Measurements from ENCODE around the gene GRPEL1.
"Not testable (repeated sequence)": the region's sequence is repeated elsewhere in the genome, so short reads cannot be mapped to it uniquely, and the experiment has no call there.

The GRPEL1 gene

GRCh38 chr4:7067452-7068278 lies at the start of gene GRPEL1:
TSS of gene GRPEL1 (minus strand) at chr4:7068064. CDS start at chr4:7068032, 32 bp downstream.
- peak in 1 of 2 donors; percentile 100 for DNase-seq (ENCODE audit: extremely low read depth in 1 of 2, low read depth in 1 of 2)

- DNase-seq (ENCODE audit: extremely low read depth in 1 of 2, low read depth in 1 of 2): no peak
Observed at GRCh38 chr4:7116705-7117104, 48.8 kb upstream of the GRPEL1 start.

GRCh38 chr4:7115557-7116340 lies 47.9 kb upstream of the GRPEL1 start:
- no peak for DNase-seq (ENCODE audit: extremely low read depth in 1 of 2, low read depth in 1 of 2)

- DNase-seq (ENCODE audit: extremely low read depth in 1 of 2, low read depth in 1 of 2): no peak
Observed at GRCh38 chr4:7112656-7113055, 44.8 kb upstream of the GRPEL1 start.

- DNase-seq (ENCODE audit: extremely low read depth in 1 of 2, low read depth in 1 of 2): no peak
Observed at GRCh38 chr4:7111441-7111840, 43.6 kb upstream of the GRPEL1 start.

- no peak for DNase-seq (ENCODE audit: extremely low read depth in 1 of 2, low read depth in 1 of 2)
Observed at GRCh38 chr4:7110546-7110945, 42.7 kb upstream of the GRPEL1 start.

- DNase-seq (ENCODE audit: extremely low read depth in 1 of 2, low read depth in 1 of 2): no peak
Observed at GRCh38 chr4:7109169-7109568, 41.3 kb upstream of the GRPEL1 start.

GRCh38 chr4:7108660-7109059 lies 40.8 kb upstream of the GRPEL1 start:
- DNase-seq (ENCODE audit: extremely low read depth in 1 of 2, low read depth in 1 of 2): no peak

- no peak for DNase-seq (ENCODE audit: extremely low read depth in 1 of 2, low read depth in 1 of 2)
Observed at GRCh38 chr4:7108046-7108625, 40.3 kb upstream of the GRPEL1 start.

GRCh38 chr4:7107166-7107905 lies 39.5 kb upstream of the GRPEL1 start:
- no peak for DNase-seq (ENCODE audit: extremely low read depth in 1 of 2, low read depth in 1 of 2)

GRCh38 chr4:7105276-7105675 lies 37.4 kb upstream of the GRPEL1 start:
- no peak for DNase-seq (ENCODE audit: extremely low read depth in 1 of 2, low read depth in 1 of 2)

- no peak for DNase-seq (ENCODE audit: extremely low read depth in 1 of 2, low read depth in 1 of 2)
Observed at GRCh38 chr4:7104366-7105031, 36.6 kb upstream of the GRPEL1 start.

GRCh38 chr4:7103607-7104365 lies 35.9 kb upstream of the GRPEL1 start:
- DNase-seq (ENCODE audit: extremely low read depth in 1 of 2, low read depth in 1 of 2): no peak

- peak; percentile 57 to 72 for DNase-seq (ENCODE audit: extremely low read depth in 1 of 2, low read depth in 1 of 2)
Observed at GRCh38 chr4:7103031-7103606, 35.3 kb upstream of the GRPEL1 start.

- DNase-seq (ENCODE audit: extremely low read depth in 1 of 2, low read depth in 1 of 2): not testable (repeated sequence)
Observed at GRCh38 chr4:7102516-7102909, 34.6 kb upstream of the GRPEL1 start.

GRCh38 chr4:7101692-7102515 lies 34.0 kb upstream of the GRPEL1 start:
- DNase-seq (ENCODE audit: extremely low read depth in 1 of 2, low read depth in 1 of 2): peak in 1 of 2 donors; percentile 32

- no peak for DNase-seq (ENCODE audit: extremely low read depth in 1 of 2, low read depth in 1 of 2)
Observed at GRCh38 chr4:7096236-7096635, 28.4 kb upstream of the GRPEL1 start.

GRCh38 chr4:7095611-7096155 lies 27.8 kb upstream of the GRPEL1 start:
- no peak for DNase-seq (ENCODE audit: extremely low read depth in 1 of 2, low read depth in 1 of 2)

Data from activated CD8-positive, alpha-beta memory T cell treated with anti-CD3 and anti-CD28 coated beads for 1 hour (primary cell).